Esophagus squamous epithelium (tissue), 5 donors: Measurements from ENCODE around the gene ZNRF3. TPM values are rescaled to one million over a fixed set of nuclear protein-coding genes. Genes with fewer than 3 reads are reported as not detected.

ENCODE experiments used
- DNase-seq: peaks from one replicate; lab custom pipeline; 2025; lab: John Stamatoyannopoulos, UW
- H3K27ac ChIP-seq, 4 donors: fragments of 200-600 bp; sonication (generic); one replicate each; pipeline ENCODE4 v1.5.1; 2016 to 2019; ENCODE audit warnings: mild to moderate bottlenecking in 1 of 4
- H3K27me3 ChIP-seq, 4 donors: fragments of 200-600 bp; sonication (generic); 1 replicate in 3 of 4; 2 replicates in 1 of 4; pipeline versions ENCODE4 v1.5.1 to v1.6.0; 2017 to 2021; ENCODE audit warnings: antibody characterized with exemption in 1 of 4
- H3K36me3 ChIP-seq, 3 donors: fragments of 200-600 bp; sonication (generic); one replicate each; pipeline ENCODE4 v1.5.1; 2016 to 2019
- H3K4me1 ChIP-seq, 3 donors: fragments of 200-600 bp; sonication (generic); one replicate each; pipeline ENCODE4 v1.5.1; 2017 to 2019
- H3K4me3 ChIP-seq, 4 donors: fragments of 200-600 bp; sonication (generic); 1 replicate in 3 of 4; 2 replicates in 1 of 4; pipeline ENCODE4 v1.5.1; 2016 to 2019; ENCODE audit warnings: mild to moderate bottlenecking in 2 of 4, moderate library complexity in 1 of 4
- H3K9me3 ChIP-seq, 3 donors: fragments of 200-600 bp; sonication (generic); one replicate each; pipeline ENCODE4 v1.5.1; 2016 to 2019
- POLR2A ChIP-seq, 4 donors: fragments of 450-650 bp; IDR thresholded peaks; one replicate each; pipeline ENCODE4 v1.6.1; 2017; ENCODE audit warnings: antibody characterized with exemption in 4 of 4, mild to moderate bottlenecking in 4 of 4, moderate library complexity in 3 of 4
- WGBS, 2 donors: methylation state at CpG; one replicate each; pipeline ENCODE4 v1.1.5; 2018; 5-methylcytosine and 5-hydroxymethylcytosine counted together
- intact Hi-C: fragments of 100-400 bp; cut with DNase I; formaldehyde crosslinking; loops from one replicate; pipeline ENCODE4 v1.15.0; 2022
- total RNA-seq, 4 donors: library from RNA; depleted of rRNA; stranded (reverse); fragments of >200 nt; gene quantifications; one replicate each; pipeline ENCODE4 v1.1.0, GENCODE V29; 2016
- TF ChIP-seq, protein P1 (sequence below), 6 experiments: fragments of 450-650 bp in 4 of 6; fragments of 200-600 bp in 2 of 6; sonication (generic) in 2 of 6; IDR thresholded peaks; one replicate each; pipeline ENCODE4 v1.5.1; 2016 to 2019; ENCODE audit warnings: antibody characterized with exemption in 6 of 6, mild to moderate bottlenecking in 4 of 6, moderate library complexity in 4 of 6
- donor health status: DM: yes; HTN: yes; CAD: no.

ZNRF3 gene
- total RNA-seq, 4 donors from 2014 or later, result 6.6 to 10.9 (median 7.2) TPM

DNA sequence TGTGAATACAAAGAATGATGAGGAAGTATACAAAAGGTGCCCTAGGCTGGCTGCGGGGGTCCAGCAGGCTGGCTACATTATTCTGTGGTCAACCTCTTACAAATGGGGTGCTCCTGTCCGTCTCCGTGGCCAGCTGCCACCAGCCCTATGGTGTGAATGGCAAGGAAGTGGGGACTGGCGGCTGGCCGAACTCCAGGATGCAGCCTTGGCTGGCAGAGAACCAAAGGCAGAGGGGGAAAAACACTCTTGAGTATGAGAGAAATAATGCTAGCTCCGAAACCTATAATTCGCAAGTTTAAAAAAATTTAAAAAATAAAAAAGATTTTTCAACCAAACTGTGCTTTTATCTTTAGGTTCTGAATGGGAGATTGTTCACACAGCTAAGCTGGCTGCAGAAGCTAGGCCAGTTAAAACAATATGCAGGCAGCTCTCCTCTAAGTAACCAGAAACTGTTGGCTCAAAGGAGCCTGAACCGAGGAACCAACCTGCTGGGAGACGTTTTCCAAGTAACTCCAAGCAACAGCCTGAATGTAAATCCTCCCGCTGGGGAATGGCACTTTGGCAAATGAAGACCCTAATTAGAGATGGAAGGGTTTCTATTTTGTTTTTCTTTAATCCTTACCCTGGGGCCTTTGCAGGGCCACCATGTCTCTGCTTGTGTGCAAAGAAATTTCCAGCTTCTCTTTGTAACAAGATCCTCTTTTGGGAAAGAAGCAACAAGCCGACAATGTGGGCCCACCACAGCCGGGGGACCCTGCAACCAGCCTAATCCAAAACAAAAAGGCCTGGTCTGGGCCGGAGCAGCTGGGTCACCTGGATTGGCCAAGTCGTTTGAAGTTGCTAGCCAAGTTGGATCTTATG lies 128.1 kb downstream of the ZNRF3 start:
- Histone ChIP-seq H3K4me1 (peaks cover 0 to 13% (median 2%) of the 10 kb centered on the region in 3 donors), H3K36me3 (no peaks in the 10 kb centered on the region), H3K27ac (no peak overlapping the region), H3K4me3 (no peak overlapping the region), H3K27me3 (no peaks in the 10 kb centered on the region), H3K9me3 (no peaks in the 10 kb centered on the region)
- intact Hi-C loops, result no loop called here
- TF ChIP-seq POLR2A (IDR thresholded peaks at IDR 0.05), result no peak
- TF ChIP-seq, protein P1, sequence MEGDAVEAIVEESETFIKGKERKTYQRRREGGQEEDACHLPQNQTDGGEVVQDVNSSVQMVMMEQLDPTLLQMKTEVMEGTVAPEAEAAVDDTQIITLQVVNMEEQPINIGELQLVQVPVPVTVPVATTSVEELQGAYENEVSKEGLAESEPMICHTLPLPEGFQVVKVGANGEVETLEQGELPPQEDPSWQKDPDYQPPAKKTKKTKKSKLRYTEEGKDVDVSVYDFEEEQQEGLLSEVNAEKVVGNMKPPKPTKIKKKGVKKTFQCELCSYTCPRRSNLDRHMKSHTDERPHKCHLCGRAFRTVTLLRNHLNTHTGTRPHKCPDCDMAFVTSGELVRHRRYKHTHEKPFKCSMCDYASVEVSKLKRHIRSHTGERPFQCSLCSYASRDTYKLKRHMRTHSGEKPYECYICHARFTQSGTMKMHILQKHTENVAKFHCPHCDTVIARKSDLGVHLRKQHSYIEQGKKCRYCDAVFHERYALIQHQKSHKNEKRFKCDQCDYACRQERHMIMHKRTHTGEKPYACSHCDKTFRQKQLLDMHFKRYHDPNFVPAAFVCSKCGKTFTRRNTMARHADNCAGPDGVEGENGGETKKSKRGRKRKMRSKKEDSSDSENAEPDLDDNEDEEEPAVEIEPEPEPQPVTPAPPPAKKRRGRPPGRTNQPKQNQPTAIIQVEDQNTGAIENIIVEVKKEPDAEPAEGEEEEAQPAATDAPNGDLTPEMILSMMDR (IDR thresholded peaks at IDR 0.05), result no peak
- DNase-seq, result no peak
- 35 to 55% methylated on average over 10 to 14 of the region's 14 CpGs for WGBS, 2 donors

DNA sequence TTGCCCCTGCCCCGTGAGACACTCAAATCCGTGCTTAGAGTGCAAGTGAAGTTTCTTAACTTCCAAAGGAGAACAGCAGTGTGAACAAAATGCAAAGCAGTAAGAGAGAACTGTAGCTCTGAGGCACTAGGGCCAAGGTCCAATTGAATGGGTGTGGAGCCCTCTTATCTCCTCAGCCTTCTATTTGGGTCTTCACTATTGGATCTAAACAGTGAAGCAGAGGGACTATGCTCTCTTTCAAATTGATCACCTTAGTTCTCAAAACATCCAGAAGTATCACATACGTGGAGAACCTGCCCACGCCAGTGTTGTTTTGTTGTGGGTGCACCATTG lies 128.7 kb downstream of the ZNRF3 start:
- no peak overlapping the region for H3K27ac ChIP-seq

DNA sequence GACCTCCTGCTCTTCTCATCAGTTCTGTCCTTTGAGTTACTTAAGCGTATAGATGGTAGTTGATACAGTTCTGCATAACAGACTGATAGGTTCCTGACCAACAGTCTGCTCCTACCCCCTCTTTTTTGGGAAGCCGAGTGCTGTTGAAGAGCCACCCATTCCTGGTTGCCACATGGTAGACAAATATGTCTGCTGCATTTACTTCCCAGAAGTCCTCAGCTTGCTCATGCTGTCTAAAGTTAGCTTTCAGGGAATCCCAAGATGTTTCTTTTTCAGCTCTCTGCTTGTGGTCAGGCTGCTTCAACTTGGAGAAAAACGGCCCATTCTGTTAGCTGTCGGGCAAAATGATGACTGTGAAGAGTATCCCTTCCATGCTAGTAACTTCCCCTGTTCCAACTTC lies 129.6 kb downstream of the ZNRF3 start:
- Histone ChIP-seq H3K27ac (no peak overlapping the region), H3K9me3 (no peaks in the 10 kb centered on the region), H3K4me3 (no peak overlapping the region), H3K4me1 (peaks cover 0 to 13% (median 2%) of the 10 kb centered on the region in 3 donors), H3K36me3 (no peaks in the 10 kb centered on the region), H3K27me3 (no peaks in the 10 kb centered on the region)
- intact Hi-C loops, result no loop called here
- TF ChIP-seq POLR2A (IDR thresholded peaks at IDR 0.05), result no peak
- no peak for DNase-seq
- WGBS, 2 donors, result 82 to 86% methylated on average over 4 of the region's 4 CpGs

More for the DNA sequence above, 128.7 kb downstream of the ZNRF3 start:
- no peak for TF ChIP-seq POLR2A (IDR thresholded peaks at IDR 0.05)
- TF ChIP-seq, protein P1 (IDR thresholded peaks at IDR 0.05), result no peak
- WGBS, 2 donors, result 65 to 78% methylated on average over 4 of the region's 4 CpGs
- Histone ChIP-seq H3K27me3 (no peaks in the 10 kb centered on the region), H3K36me3 (no peaks in the 10 kb centered on the region), H3K9me3 (no peaks in the 10 kb centered on the region), H3K4me3 (no peak overlapping the region), H3K4me1 (peaks cover 0 to 13% (median 2%) of the 10 kb centered on the region in 3 donors)
- no peak for DNase-seq
- intact Hi-C loops, result no loop called here

DNA sequence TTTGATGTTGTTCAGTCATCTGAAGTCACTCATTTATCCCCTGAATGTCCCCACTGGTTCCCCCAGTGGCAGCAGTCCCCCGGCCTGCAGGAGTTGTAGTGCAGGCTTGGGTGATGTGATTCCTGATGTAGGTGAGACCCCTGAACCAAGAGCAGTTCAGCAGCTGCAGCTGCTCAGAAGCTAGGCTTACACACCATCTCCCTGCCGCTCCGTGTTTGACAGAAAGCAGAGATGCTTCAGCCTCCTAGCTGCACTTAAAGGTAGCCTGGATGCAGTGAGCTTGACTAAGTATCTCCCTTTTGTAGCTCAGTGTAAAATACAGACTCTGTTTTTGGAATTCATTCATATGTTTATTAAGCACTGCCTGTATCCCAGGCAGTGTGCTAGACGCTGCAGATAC lies 130.9 kb downstream of the ZNRF3 start:
- H3K9me3 ChIP-seq, result no peaks in the 10 kb centered on the region
- H3K4me3 ChIP-seq, result no peak overlapping the region
- TF ChIP-seq, protein P1 (IDR thresholded peaks at IDR 0.05), result no peak
- TF ChIP-seq POLR2A (IDR thresholded peaks at IDR 0.05), result no peak
- H3K27me3 ChIP-seq, result no peaks in the 10 kb centered on the region
- peaks cover 0 to 13% (median 2%) of the 10 kb centered on the region in 3 donors for H3K4me1 ChIP-seq
- H3K27ac ChIP-seq, result no peak overlapping the region
- DNase-seq, result no peak
- 80 to 92% methylated on average over 1 to 2 of the region's 4 CpGs for WGBS, 2 donors
- intact Hi-C loops, result no loop called here
- no peaks in the 10 kb centered on the region for H3K36me3 ChIP-seq

DNA sequence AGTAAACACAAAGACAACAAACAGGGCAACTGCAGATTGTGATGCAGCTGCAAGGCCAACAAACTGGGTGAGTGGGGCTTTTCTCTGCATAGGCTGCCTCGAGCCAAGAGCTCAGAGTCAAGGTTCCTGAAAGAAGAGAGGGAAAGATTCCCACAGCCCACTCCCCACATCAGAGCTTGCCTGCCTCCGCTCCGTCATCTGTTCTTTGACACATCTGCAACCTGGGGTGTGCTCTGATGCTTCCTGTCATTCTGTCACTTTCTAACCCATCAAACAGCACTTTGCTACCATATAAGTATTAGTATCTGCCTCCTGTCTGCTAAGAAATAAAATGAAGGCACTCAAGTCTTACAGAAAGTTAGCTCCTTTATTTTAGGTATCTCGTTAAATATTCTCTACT lies 131.4 kb downstream of the ZNRF3 start:
- DNase-seq, result no peak
- 90 to 96% methylated on average over 4 of the region's 4 CpGs for WGBS, 2 donors
- H3K27me3 ChIP-seq, result no peaks in the 10 kb centered on the region
- no peak overlapping the region for H3K4me3 ChIP-seq
- H3K4me1 ChIP-seq, result peaks cover 0 to 13% (median 2%) of the 10 kb centered on the region in 3 donors
- TF ChIP-seq POLR2A (IDR thresholded peaks at IDR 0.05), result no peak
- TF ChIP-seq, protein P1 (IDR thresholded peaks at IDR 0.05), result no peak
- intact Hi-C loops, result no loop called here
- H3K36me3 ChIP-seq, result no peaks in the 10 kb centered on the region
- H3K9me3 ChIP-seq, result no peaks in the 10 kb centered on the region
- no peak overlapping the region for H3K27ac ChIP-seq
